Measurements from ENCODE around the gene OR6N1. TPM values are rescaled to one million over a fixed set of nuclear protein-coding genes. Genes with fewer than 3 reads are reported as not detected.
A peak's percentile ranks its signal among the peaks of the same experiment; 100 is the strongest.

OR6N1 gene
- total RNA-seq, 6 donors from 2014 or later = 0.20 to 1.9 (median 0.57) TPM; not detected in 1

DNA sequence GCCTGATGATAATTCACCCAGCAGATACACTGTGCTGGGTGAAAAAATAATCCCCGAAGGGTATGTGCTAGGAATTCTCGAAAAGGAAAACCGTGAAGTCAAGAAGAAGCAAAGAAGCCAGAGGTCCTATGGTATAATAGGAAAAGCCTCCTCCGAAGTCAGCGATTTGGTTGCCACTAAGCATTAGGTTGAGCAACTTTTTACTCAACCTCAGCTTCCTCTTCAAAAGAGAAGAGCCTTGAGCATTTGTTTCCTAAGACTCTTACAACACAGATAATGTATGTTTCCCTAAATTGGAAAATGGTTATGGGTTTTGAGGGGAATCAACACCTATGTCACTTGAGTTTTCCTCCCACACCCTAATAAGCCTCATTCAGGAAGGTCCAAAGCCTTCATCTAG, 37.9 kb upstream of the OR6N1 start:
- 63 to 77% methylated on average over 5 of the region's 5 CpGs for WGBS, 2 donors
- peak overlapping the region in 3 of 4 donors; percentile 34 to 79 (median 61) for H3K27ac ChIP-seq
- DNase-seq = no peak

DNA sequence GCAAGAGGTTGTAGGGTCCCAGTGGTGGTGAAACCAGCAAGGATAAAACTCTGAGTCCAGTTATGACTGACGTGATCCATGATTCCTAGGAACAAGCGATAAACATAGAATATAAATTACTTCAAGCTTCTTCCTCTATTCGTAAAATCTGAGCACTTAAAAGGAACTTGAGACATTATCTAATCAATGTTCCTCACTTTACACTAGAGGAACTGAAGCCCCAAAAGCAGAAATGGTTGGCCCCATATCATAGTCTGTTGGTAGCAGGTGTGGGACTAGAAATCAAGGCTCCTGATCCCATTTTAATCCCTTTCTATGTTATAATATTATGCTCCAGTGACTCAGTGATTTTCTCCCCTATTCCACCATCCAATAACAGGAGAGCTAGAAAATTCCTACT, 37.3 kb upstream of the OR6N1 start:
- H3K27me3 ChIP-seq = no peaks in the 10 kb centered on the region
- peaks cover 0 to 5% (median 2%) of the 10 kb centered on the region in 4 donors for H3K4me1 ChIP-seq
- no peak for TF ChIP-seq POLR2AphosphoS5 (IDR thresholded peaks at IDR 0.05)
- no peak for TF ChIP-seq POLR2A (IDR thresholded peaks at IDR 0.05)
- TF ChIP-seq EP300 (IDR thresholded peaks at IDR 0.05) = no peak
- TF ChIP-seq, protein P1, sequence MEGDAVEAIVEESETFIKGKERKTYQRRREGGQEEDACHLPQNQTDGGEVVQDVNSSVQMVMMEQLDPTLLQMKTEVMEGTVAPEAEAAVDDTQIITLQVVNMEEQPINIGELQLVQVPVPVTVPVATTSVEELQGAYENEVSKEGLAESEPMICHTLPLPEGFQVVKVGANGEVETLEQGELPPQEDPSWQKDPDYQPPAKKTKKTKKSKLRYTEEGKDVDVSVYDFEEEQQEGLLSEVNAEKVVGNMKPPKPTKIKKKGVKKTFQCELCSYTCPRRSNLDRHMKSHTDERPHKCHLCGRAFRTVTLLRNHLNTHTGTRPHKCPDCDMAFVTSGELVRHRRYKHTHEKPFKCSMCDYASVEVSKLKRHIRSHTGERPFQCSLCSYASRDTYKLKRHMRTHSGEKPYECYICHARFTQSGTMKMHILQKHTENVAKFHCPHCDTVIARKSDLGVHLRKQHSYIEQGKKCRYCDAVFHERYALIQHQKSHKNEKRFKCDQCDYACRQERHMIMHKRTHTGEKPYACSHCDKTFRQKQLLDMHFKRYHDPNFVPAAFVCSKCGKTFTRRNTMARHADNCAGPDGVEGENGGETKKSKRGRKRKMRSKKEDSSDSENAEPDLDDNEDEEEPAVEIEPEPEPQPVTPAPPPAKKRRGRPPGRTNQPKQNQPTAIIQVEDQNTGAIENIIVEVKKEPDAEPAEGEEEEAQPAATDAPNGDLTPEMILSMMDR (IDR thresholded peaks at IDR 0.05) = no peak
- ATAC-seq (ENCODE audit: low FRiP score in 2 of 2) = peak in 1 of 2 donors; percentile 65
- H3K9me3 ChIP-seq = no peaks in the 10 kb centered on the region
- H3K27ac ChIP-seq = peak overlapping the region in 3 of 4 donors; percentile 61 to 79 (median 67)
- H3K4me3 ChIP-seq = no peak overlapping the region
- no peaks in the 10 kb centered on the region for H3K36me3 ChIP-seq
- no peak for DNase-seq
- WGBS, 2 donors = 57 to 69% methylated on average over 3 of the region's 3 CpGs

More for the DNA sequence above, 37.9 kb upstream of the OR6N1 start:
- Histone ChIP-seq H3K4me1 (peaks cover 0 to 5% (median 2%) of the 10 kb centered on the region in 4 donors), H3K27me3 (no peaks in the 10 kb centered on the region), H3K4me3 (no peak overlapping the region), H3K9me3 (no peaks in the 10 kb centered on the region), H3K36me3 (no peaks in the 10 kb centered on the region)
- peak in 1 of 2 donors; percentile 79 for ATAC-seq (ENCODE audit: low FRiP score in 2 of 2)
- TF ChIP-seq POLR2A (IDR thresholded peaks at IDR 0.05) = no peak
- TF ChIP-seq POLR2AphosphoS5 (IDR thresholded peaks at IDR 0.05) = no peak
- no peak for TF ChIP-seq EP300 (IDR thresholded peaks at IDR 0.05)
- TF ChIP-seq, protein P1 (IDR thresholded peaks at IDR 0.05) = no peak

- Histone ChIP-seq H3K4me1 (peaks cover 0 to 5% (median under 1%) of the 10 kb centered on the region in 4 donors), H3K9me3 (no peaks in the 10 kb centered on the region), H3K4me3 (no peak overlapping the region), H3K27me3 (no peaks in the 10 kb centered on the region), H3K36me3 (no peaks in the 10 kb centered on the region), H3K27ac (no peak overlapping the region)
- ATAC-seq (ENCODE audit: low FRiP score in 2 of 2) = no peak
- 81 to 83% methylated on average over 6 of the region's 6 CpGs for WGBS, 2 donors
- DNase-seq = no peak
- TF ChIP-seq, protein P1 (IDR thresholded peaks at IDR 0.05) = no peak
- TF ChIP-seq EP300 (IDR thresholded peaks at IDR 0.05) = no peak
- TF ChIP-seq POLR2AphosphoS5 (IDR thresholded peaks at IDR 0.05) = no peak
- TF ChIP-seq POLR2A (IDR thresholded peaks at IDR 0.05) = no peak
Measured at GRCh38 chr1:158806916-158807536, 35.0 kb upstream of the OR6N1 start.

GRCh38 chr1:158803678-158804077, 31.7 kb upstream of the OR6N1 start:
- TF ChIP-seq POLR2A (IDR thresholded peaks at IDR 0.05) = no peak
- TF ChIP-seq, protein P1 (IDR thresholded peaks at IDR 0.05) = no peak
- TF ChIP-seq POLR2AphosphoS5 (IDR thresholded peaks at IDR 0.05) = no peak
- no peak for TF ChIP-seq EP300 (IDR thresholded peaks at IDR 0.05)
- no peaks in the 10 kb centered on the region for H3K36me3 ChIP-seq
- no peaks in the 10 kb centered on the region for H3K9me3 ChIP-seq
- DNase-seq = no peak
- 75 to 83% methylated on average over 1 of the region's 1 CpG for WGBS, 2 donors
- peaks cover 0 to 1% (median 0%) of the 10 kb centered on the region in 4 donors for H3K4me1 ChIP-seq
- no peak overlapping the region for H3K27ac ChIP-seq
- H3K4me3 ChIP-seq = no peak overlapping the region
- ATAC-seq (ENCODE audit: low FRiP score in 2 of 2) = no peak
- no peaks in the 10 kb centered on the region for H3K27me3 ChIP-seq

- Histone ChIP-seq H3K9me3 (no peaks in the 10 kb centered on the region), H3K36me3 (no peaks in the 10 kb centered on the region), H3K4me1 (no peaks in the 10 kb centered on the region), H3K4me3 (no peak overlapping the region), H3K27me3 (no peaks in the 10 kb centered on the region), H3K27ac (peak overlapping the region; percentile 6 to 64 (median 54))
- WGBS, 2 donors = 83 to 88% methylated on average over 1 of the region's 1 CpG
- no peak for ATAC-seq (ENCODE audit: low FRiP score in 2 of 2)
- TF ChIP-seq POLR2A (IDR thresholded peaks at IDR 0.05) = no peak
- TF ChIP-seq POLR2AphosphoS5 (IDR thresholded peaks at IDR 0.05) = no peak
- TF ChIP-seq EP300 (IDR thresholded peaks at IDR 0.05) = no peak
- TF ChIP-seq, protein P1 (IDR thresholded peaks at IDR 0.05) = no peak
- no peak for DNase-seq
Measured at GRCh38 chr1:158801396-158801795, 29.4 kb upstream of the OR6N1 start.

Measured in upper lobe of left lung (tissue), 6 donors.